Motor neuron (in vitro differentiated cells): ENCODE results near the gene BHLHE23. TPM values are rescaled to one million over a fixed set of nuclear protein-coding genes. Genes with fewer than 3 reads are reported as not detected.
A peak's percentile ranks its signal among the peaks of the same experiment; 100 is the strongest.

ENCODE experiments used
- ATAC-seq, 8 experiments: fragments of 200-7000 bp; cut with Tn5 transposase; replicated peaks in 6 of 8; 2 replicates each; pipeline ENCODE4 v1.8.0; 2021; ENCODE audit warnings: mild to moderate bottlenecking in 8 of 8, moderate library complexity in 8 of 8
- H3K27ac ChIP-seq, 2 donors: fragments of 250-450 bp; sonication (Bioruptor Pico); 2 replicates each; pipeline ENCODE4 v1.9.0; 2021; ENCODE audit warnings: antibody characterized with exemption in 2 of 2, mild to moderate bottlenecking in 2 of 2, moderate library complexity in 1 of 2
- H3K4me1 ChIP-seq, 2 donors: fragments of 250-450 bp; sonication (Bioruptor Pico); replicated peaks in 1 of 2; 2 replicates each; pipeline ENCODE4 v1.6.1; 2021; ENCODE audit warnings: antibody characterized with exemption in 2 of 2, mild to moderate bottlenecking in 2 of 2, moderate library complexity in 1 of 2
- H3K4me3 ChIP-seq, 5 donors: fragments of 250-450 bp; sonication (Bioruptor Pico); 2 replicates each; pipeline ENCODE4 v1.9.0; 2021; ENCODE audit warnings: antibody characterized with exemption in 5 of 5, mild to moderate bottlenecking in 5 of 5, moderate library complexity in 4 of 5
- WGBS, 10 experiments: fragments of 450-650 bp; shearing (Covaris generic); methylation state at CpG; one replicate each; pipeline ENCODE4 v1.0.0; 2022; 5-methylcytosine and 5-hydroxymethylcytosine counted together
- in situ Hi-C, 9 experiments: fragments of 400-800 bp; cut with MboI; loops; one replicate each; pipeline ENCODE4 v1.15.0; 2021; ENCODE audit warnings: low sequenced_read_pairs in 9 of 9, low pct_unique_long_range_greater_than_20kb in 2 of 9; ENCODE audit not compliant: unreplicated experiment in 9 of 9
- total RNA-seq, 8 experiments: library from RNA; unstranded; fragments of 300-600 nt; gene quantifications; 2 replicates each; pipeline versions ENCODE4 v1.2.3 to v1.2.4, GENCODE V29; 2022

Gene BHLHE23
- total RNA-seq, 8 experiments from 2014 or later, result 0.21 to 0.52 (median 0.22) TPM; not detected in 5

- in situ Hi-C loops, result no loop called here
- no peak overlapping the region for H3K27ac ChIP-seq
- ATAC-seq, result peak in 1 of 8 experiments; percentile 6
- H3K4me1 ChIP-seq, result peaks cover 17 to 22% of the 10 kb centered on the region in 2 donors
- 40 to 65% (median 59%) methylated on average over 2 to 4 of the region's 10 CpGs; no CpG with 5 or more reads in 6 of the 10 experiments for WGBS, 10 experiments
- no peak overlapping the region for H3K4me3 ChIP-seq
Observed at GRCh38 chr20:62975251-62975760, 31.5 kb downstream of the BHLHE23 start.

- Histone ChIP-seq H3K4me3 (no peak overlapping the region), H3K4me1 (peaks cover 2 to 7% of the 10 kb centered on the region in 2 donors), H3K27ac (no peak overlapping the region)
- in situ Hi-C loops, result no loop called here
- no peak for ATAC-seq
- 0% methylated on average over 4 of the region's 48 CpGs; no CpG with 5 or more reads in 9 of the 10 experiments for WGBS, 10 experiments
Observed at GRCh38 chr20:62972845-62973745, 33.7 kb downstream of the BHLHE23 start.

- peak overlapping the region in 1 of 5 donors; percentile 7 for H3K4me3 ChIP-seq
- 0 to 40% (median 2%) methylated on average over 1 to 12 of the region's 38 CpGs; no CpG with 5 or more reads in 5 of the 10 experiments for WGBS, 10 experiments
- no peak overlapping the region for H3K27ac ChIP-seq
- H3K4me1 ChIP-seq, result peaks cover 0 to 7% of the 10 kb centered on the region in 2 donors
- ATAC-seq, result peak; percentile 90 to 95 (median 94)
- in situ Hi-C loops, result no loop called here
Observed at GRCh38 chr20:62971950-62972844, 34.6 kb downstream of the BHLHE23 start.

- ATAC-seq, result no peak
- Histone ChIP-seq H3K4me1 (peaks cover 0 to 7% of the 10 kb centered on the region in 2 donors), H3K4me3 (no peak overlapping the region), H3K27ac (no peak overlapping the region)
- in situ Hi-C loops, result no loop called here
- 0 to 100% (median 50%) methylated on average over 1 to 3 of the region's 10 CpGs; no CpG with 5 or more reads in 4 of the 10 experiments for WGBS, 10 experiments
Observed at GRCh38 chr20:62971211-62971949, 35.4 kb downstream of the BHLHE23 start.

- WGBS, 10 experiments, result 63 to 85% (median 80%) methylated on average over 1 to 6 of the region's 33 CpGs; no CpG with 5 or more reads in 6 of the 10 experiments
- in situ Hi-C loops, result no loop called here
- Histone ChIP-seq H3K27ac (no peak overlapping the region), H3K4me1 (peaks cover 0 to 7% of the 10 kb centered on the region in 2 donors), H3K4me3 (no peak overlapping the region)
- ATAC-seq, result peak in 2 of 8 experiments; percentile 5 to 8
Observed at GRCh38 chr20:62970307-62971210, 36.2 kb downstream of the BHLHE23 start.

- ATAC-seq, result no peak
- in situ Hi-C loops, result no loop called here
- no peak overlapping the region for H3K4me3 ChIP-seq
- 50 to 86% (median 70%) methylated on average over 1 to 4 of the region's 8 CpGs; no CpG with 5 or more reads in 5 of the 10 experiments for WGBS, 10 experiments
- H3K4me1 ChIP-seq, result peaks cover 0 to 7% of the 10 kb centered on the region in 2 donors
- H3K27ac ChIP-seq, result no peak overlapping the region
Observed at GRCh38 chr20:62969939-62970306, 36.8 kb downstream of the BHLHE23 start.

GRCh38 chr20:62969179-62969760 lies 37.5 kb downstream of the BHLHE23 start:
- Histone ChIP-seq H3K27ac (no peak overlapping the region), H3K4me3 (no peak overlapping the region), H3K4me1 (peaks cover 0 to 4% of the 10 kb centered on the region in 2 donors)
- 29 to 100% (median 68%) methylated on average over 2 to 14 of the region's 16 CpGs; no CpG with 5 or more reads in 4 of the 10 experiments for WGBS, 10 experiments
- in situ Hi-C loops, result no loop called here
- no peak for ATAC-seq

GRCh38 chr20:62968378-62969178 lies 38.2 kb downstream of the BHLHE23 start:
- H3K4me3 ChIP-seq, result no peak overlapping the region
- no peak overlapping the region for H3K27ac ChIP-seq
- H3K4me1 ChIP-seq, result peaks cover 0 to 4% of the 10 kb centered on the region in 2 donors
- in situ Hi-C loops, result no loop called here
- 16 to 91% (median 69%) methylated on average over 6 to 13 of the region's 21 CpGs; no CpG with 5 or more reads in 1 of the 10 experiments for WGBS, 10 experiments
- no peak for ATAC-seq

- Histone ChIP-seq H3K4me1 (peaks cover 0 to 3% of the 10 kb centered on the region in 2 donors), H3K27ac (no peak overlapping the region), H3K4me3 (no peak overlapping the region)
- in situ Hi-C loops, result no loop called here
- ATAC-seq, result no peak
- WGBS, 10 experiments, result 77 to 100% (median 94%) methylated on average over 1 to 12 of the region's 27 CpGs; no CpG with 5 or more reads in 5 of the 10 experiments
Observed at GRCh38 chr20:62967628-62968351, 39.0 kb downstream of the BHLHE23 start.

GRCh38 chr20:62967149-62967501 lies 39.6 kb downstream of the BHLHE23 start:
- WGBS, 10 experiments, result 80 to 100% methylated on average over 1 to 3 of the region's 6 CpGs; no CpG with 5 or more reads in 8 of the 10 experiments

More at GRCh38 chr20:62967149-62967501, 39.6 kb downstream of the BHLHE23 start:
- Histone ChIP-seq H3K4me3 (no peak overlapping the region), H3K4me1 (no peaks in the 10 kb centered on the region), H3K27ac (no peak overlapping the region)
- in situ Hi-C loops, result no loop called here
- no peak for ATAC-seq
